ENCODE measurements around the gene PHLDA1. TPM values are rescaled to one million over a fixed set of nuclear protein-coding genes. Genes with fewer than 3 reads are reported as not detected.

PHLDA1 gene
- total and polyA plus RNA-seq, 10 of the 15 experiments (the other 5 are each of a cell fraction or from before 2014, with no cell fraction given), result 0.66 to 14.2 (median 1.3) TPM

DNA sequence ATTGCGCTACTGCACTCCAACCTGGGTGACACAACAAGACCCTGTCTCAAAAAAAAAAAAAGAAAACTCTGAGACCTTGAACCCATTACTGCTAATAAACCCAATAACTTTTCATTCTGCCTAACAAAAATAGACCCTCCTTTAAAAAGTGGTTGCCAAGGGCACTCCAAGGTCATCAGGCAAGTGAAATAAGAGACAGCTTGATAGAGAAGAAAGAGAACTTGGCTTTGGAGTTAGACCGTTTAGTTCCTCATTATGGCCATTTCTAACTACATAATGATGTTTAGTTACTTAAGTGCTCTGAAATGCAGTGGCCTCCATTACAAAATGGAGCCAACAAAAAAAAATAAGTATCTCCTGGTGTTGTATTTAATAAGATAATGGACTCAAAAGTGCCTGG lies 55.9 kb downstream of the PHLDA1 start:
- no peaks in the 10 kb centered on the region for H4K20me1 ChIP-seq (ENCODE audit: control insufficient read depth, insufficient read depth)
- no peak overlapping the region for H2AFZ ChIP-seq (ENCODE audit: control insufficient read depth, low read depth, low read length)
- H3K4me3 ChIP-seq, result no peak overlapping the region
- no peak overlapping the region for H3K4me2 ChIP-seq (ENCODE audit: control insufficient read depth, insufficient read depth)
- peaks cover 21% of the 10 kb centered on the region for H3K4me1 ChIP-seq (ENCODE audit: control insufficient read depth, insufficient read depth, low read length)
- DNase-seq (ENCODE audit: low read depth, low spot score), result no peak
- no peak for ATAC-seq
- no peak overlapping the region for H3K9ac ChIP-seq (ENCODE audit: control insufficient read depth, insufficient read depth, low read length)
- FAIRE-seq, result no peak
- H3K36me3 ChIP-seq (ENCODE audit: control insufficient read depth in 2 of 2, insufficient read depth in 2 of 2, low read length in 1 of 2), result no peaks in the 10 kb centered on the region
- ChIA-PET SMC1A (ENCODE audit: uncharacterized antibody, unreplicated experiment) (interaction anchor here (0.7 to 14.9 kb wide), 8 partner anchors 9 to 334 kb away, joined by 3 to 327 read pairs (median 6); partner anchors contain the start of gene PHLDA1), POLR2A (interaction anchor here (0.6 to 1.9 kb wide), 5 partner anchors 9 to 87 kb away, joined by 3 to 6 read pairs (median 4); no protein-coding TSS in a partner anchor), RAD21 (ENCODE audit: unreplicated experiment) (interaction anchor here (1.6 kb wide), 1 partner anchor 55 kb away, joined by 4 read pairs; no protein-coding TSS in a partner anchor), CTCF (interaction anchor here (1.1 to 1.5 kb wide), 4 partner anchors 14 to 55 kb away, joined by 3 to 5 read pairs (median 4); partner anchors contain the start of gene PHLDA1)
- no TSS peak for BruUV-seq (replicated peaks)
- no peak overlapping the region for H3K27ac ChIP-seq (ENCODE audit: control insufficient read depth, insufficient read depth)
- WGBS (ENCODE audit: insufficient coverage, insufficient replicate concordance, low lambda C conversion rate, missing lambda C conversion rate), result 77% methylated on average over 2 of the region's 2 CpGs
- H3K79me2 ChIP-seq (ENCODE audit: control insufficient read depth, insufficient read depth, low read length), result no peaks in the 10 kb centered on the region
- no peak for TF ChIP-seq PAX8 (IDR thresholded peaks at IDR 0.05)
- TF ChIP-seq MXI1 (IDR thresholded peaks at IDR 0.05; ENCODE audit: low read depth, low read length), result no peak
- no peak for TF ChIP-seq YY1 (IDR thresholded peaks at IDR 0.05; ENCODE audit: low read depth, low read length)
- TF ChIP-seq, protein P1, sequence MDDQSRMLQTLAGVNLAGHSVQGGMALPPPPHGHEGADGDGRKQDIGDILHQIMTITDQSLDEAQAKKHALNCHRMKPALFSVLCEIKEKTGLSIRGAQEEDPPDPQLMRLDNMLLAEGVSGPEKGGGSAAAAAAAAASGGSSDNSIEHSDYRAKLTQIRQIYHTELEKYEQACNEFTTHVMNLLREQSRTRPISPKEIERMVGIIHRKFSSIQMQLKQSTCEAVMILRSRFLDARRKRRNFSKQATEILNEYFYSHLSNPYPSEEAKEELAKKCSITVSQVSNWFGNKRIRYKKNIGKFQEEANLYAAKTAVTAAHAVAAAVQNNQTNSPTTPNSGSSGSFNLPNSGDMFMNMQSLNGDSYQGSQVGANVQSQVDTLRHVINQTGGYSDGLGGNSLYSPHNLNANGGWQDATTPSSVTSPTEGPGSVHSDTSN (IDR thresholded peaks at IDR 0.05; ENCODE audit: insufficient replicate concordance, low read depth, low read length), result no peak
- no peak for TF ChIP-seq SRF (IDR thresholded peaks at IDR 0.05; ENCODE audit: low read depth in 2 of 2, low read length in 2 of 2)
- peak; percentile 67; the same call in 1 of the 2 replicates for TF ChIP-seq ESRRA (IDR thresholded peaks at IDR 0.05; ENCODE audit: low read length)
- TF ChIP-seq, protein P2, sequence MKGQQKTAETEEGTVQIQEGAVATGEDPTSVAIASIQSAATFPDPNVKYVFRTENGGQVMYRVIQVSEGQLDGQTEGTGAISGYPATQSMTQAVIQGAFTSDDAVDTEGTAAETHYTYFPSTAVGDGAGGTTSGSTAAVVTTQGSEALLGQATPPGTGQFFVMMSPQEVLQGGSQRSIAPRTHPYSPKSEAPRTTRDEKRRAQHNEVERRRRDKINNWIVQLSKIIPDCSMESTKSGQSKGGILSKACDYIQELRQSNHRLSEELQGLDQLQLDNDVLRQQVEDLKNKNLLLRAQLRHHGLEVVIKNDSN (IDR thresholded peaks at IDR 0.05; ENCODE audit: borderline replicate concordance, extremely low read length, insufficient read depth, low read depth, low read length), result no peak
- TF ChIP-seq, protein P3, sequence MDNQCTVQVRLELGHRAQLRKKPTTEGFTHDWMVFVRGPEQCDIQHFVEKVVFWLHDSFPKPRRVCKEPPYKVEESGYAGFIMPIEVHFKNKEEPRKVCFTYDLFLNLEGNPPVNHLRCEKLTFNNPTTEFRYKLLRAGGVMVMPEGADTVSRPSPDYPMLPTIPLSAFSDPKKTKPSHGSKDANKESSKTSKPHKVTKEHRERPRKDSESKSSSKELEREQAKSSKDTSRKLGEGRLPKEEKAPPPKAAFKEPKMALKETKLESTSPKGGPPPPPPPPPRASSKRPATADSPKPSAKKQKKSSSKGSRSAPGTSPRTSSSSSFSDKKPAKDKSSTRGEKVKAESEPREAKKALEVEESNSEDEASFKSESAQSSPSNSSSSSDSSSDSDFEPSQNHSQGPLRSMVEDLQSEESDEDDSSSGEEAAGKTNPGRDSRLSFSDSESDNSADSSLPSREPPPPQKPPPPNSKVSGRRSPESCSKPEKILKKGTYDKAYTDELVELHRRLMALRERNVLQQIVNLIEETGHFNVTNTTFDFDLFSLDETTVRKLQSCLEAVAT (IDR thresholded peaks at IDR 0.05), result no peak
- TF ChIP-seq POLR2AphosphoS2 (IDR thresholded peaks at IDR 0.05; ENCODE audit: low read depth, low read length), result no peak
- no peaks in the 10 kb centered on the region for H3K27me3 ChIP-seq (replicated peaks in 1 of 2; ENCODE audit: control insufficient read depth in 2 of 2, insufficient read depth in 2 of 2, low read length in 1 of 2)
- intact Hi-C loops (cut with micrococcal nuclease; ENCODE audit: unreplicated experiment) (no loop called here), in situ Hi-C loops (cut with MboI) (no loop called here)
- H3K9me3 ChIP-seq (replicated peaks; ENCODE audit: control insufficient read depth, insufficient read depth, low read length), result no peaks in the 10 kb centered on the region

Other genes with a start within 250 kb of the PHLDA1 start
- gene NAP1L1, start 52.9 kb upstream of the PHLDA1 start, total RNA-seq (2014; rRNA removed), result 256 and 344 TPM in 2 replicates
- 588 and 612 TPM in 2 replicates for gene NAP1L1, start 52.9 kb upstream of the PHLDA1 start, total RNA-seq (2014; rRNA removed; fragmentation: Illumina TruSeq; extraction: Trizol)
- 759 and 782 TPM in 2 replicates for gene NAP1L1, start 52.9 kb upstream of the PHLDA1 start, total RNA-seq (2021)
- gene NAP1L1, start 52.9 kb upstream of the PHLDA1 start, polyA plus RNA-seq (2011; rRNA removed), result 655 and 962 TPM in 2 replicates
- gene NAP1L1, start 52.9 kb upstream of the PHLDA1 start, polyA plus RNA-seq (2014; fragmentation: Illumina TruSeq; extraction: Trizol), result 1,036 and 1,411 TPM in 2 replicates
- gene NAP1L1, start 52.9 kb upstream of the PHLDA1 start, polyA plus RNA-seq (2014; fragmentation: Nextera tagmentation; extraction: Ambion mirVana), result 100 to 1,000 TPM; 380 to 655 TPM
- 477 and 484 TPM in 2 replicates for gene NAP1L1, start 52.9 kb upstream of the PHLDA1 start, polyA plus RNA-seq (2014; rRNA removed)
- gene NAP1L1, start 52.9 kb upstream of the PHLDA1 start, polyA plus RNA-seq (2016; fragmentation: Nextera tagmentation; extraction: Ambion mirVana), result 100 to 1,000 TPM; 360 to 380 TPM